HG03460 (cell line): ENCODE results near the gene IL17C.
"Not testable (repeated sequence)": the region's sequence is repeated elsewhere in the genome, so short reads cannot be mapped to it uniquely, and the experiment has no call there.

Source experiments
- ATAC-seq: cut with Tn5 transposase; IDR thresholded peaks from one replicate; pipeline ENCODE4 v1.9.1; 2021; ENCODE audit not compliant: unreplicated experiment

IL17C gene

DNA sequence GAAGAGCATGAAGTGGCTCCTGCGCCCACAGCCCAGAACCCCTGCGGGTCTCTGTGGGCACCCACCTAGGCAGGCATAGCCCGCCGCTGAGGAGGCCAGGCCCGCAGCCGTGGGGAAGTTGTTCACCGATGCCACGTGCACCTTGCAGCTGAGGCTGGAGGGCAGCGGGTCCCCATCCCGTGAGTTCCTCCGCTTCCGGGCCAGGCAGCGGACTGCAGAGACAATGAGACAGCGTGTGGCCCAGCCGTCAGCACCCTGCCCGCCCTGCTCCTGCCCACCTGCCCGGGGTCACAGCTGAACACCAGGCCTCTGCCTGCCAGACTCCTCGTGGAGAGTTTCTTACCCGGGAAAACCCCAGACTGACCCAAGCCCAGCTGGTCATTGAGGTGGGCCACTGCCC, 19.0 kb downstream of the IL17C start:
- no peak for ATAC-seq

DNA sequence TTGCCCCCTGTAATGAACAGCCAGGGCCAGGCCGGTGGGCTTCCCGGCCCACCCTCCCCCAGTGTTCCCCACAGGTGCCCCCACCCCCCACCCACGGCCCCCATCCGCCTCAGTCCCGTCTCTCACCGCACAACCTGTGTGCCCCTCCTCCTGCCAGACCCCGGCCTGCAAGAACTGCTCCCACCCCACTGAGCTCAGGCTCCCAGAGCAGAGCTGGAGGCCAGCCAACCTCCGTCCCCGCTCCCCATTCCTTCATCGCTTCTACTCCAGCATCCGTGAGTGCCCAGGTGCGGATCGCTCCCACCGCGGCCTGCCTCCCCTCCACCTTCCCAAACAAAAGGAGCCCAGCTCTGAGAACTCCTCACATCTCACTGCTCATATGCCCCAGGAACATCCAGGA, 20.3 kb downstream of the IL17C start:
- no peak for ATAC-seq

DNA sequence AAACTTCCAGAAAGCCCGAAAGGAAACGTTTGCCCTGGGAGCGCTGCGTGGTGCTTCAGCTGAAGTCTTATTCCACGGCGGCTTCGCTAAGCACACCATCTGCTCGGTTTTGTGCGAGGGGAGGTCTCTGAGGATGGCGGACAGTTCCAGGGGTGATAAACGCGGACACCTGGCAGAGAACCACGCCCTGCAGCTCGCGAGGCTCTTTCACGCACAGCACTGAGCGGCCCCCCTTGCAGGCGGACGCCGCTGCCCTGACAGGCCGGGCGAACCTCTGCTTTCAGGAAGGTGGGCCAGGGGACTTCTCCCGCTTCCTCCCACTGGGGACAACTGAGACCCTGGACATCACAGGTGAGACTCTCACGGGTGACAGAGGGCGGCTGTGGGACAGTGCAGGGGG, 20.8 kb downstream of the IL17C start:
- ATAC-seq, result no peak

DNA sequence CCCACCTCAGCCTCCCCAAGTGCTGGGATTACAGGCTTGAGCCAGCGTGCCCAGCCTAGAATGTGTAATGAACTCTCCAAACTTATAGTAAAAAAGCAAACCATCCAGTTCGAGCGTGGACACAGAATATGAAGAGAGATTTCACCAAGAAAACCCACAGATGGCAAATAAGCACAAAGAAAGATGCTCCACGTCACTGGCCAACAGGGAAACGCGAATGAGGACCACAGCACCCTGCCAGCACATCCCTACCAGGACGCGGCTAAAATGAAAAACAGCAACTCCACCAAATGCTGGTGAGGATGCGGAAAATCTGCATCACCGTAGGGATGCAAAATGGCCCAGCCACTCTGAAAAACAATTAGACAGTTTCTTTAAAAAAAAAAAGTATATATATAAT, 23.1 kb downstream of the IL17C start:
- no peak for ATAC-seq

DNA sequence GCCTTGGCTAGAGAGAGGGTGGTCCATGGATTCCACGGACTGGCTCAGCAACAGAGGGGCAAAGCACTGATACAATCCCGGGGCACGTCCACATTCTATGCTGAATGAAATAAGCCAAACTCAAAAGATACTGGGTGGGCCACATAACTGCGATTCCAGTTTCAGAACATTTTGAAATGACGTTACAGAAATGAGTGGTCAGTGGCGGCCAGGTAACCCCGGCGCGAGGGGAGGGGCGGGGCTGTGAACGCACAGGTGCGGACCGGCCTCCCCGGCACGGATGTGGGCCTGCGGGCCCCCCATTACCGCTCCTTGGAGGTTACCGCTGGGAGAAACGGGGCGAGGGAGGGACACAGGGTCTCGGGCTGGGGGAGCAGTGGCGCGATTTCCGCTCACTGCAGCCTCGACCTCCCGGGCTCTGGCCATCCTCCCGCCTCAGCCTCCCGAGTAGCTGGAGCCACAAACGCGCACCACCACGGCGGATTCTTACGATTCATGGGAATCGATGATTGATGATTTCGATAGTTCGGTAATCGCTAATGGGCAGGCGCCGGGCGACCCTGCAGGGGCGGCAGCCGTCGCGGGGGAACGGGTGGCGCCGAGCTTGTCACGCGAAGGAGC, 24.0 kb downstream of the IL17C start:
- no peak for ATAC-seq

DNA sequence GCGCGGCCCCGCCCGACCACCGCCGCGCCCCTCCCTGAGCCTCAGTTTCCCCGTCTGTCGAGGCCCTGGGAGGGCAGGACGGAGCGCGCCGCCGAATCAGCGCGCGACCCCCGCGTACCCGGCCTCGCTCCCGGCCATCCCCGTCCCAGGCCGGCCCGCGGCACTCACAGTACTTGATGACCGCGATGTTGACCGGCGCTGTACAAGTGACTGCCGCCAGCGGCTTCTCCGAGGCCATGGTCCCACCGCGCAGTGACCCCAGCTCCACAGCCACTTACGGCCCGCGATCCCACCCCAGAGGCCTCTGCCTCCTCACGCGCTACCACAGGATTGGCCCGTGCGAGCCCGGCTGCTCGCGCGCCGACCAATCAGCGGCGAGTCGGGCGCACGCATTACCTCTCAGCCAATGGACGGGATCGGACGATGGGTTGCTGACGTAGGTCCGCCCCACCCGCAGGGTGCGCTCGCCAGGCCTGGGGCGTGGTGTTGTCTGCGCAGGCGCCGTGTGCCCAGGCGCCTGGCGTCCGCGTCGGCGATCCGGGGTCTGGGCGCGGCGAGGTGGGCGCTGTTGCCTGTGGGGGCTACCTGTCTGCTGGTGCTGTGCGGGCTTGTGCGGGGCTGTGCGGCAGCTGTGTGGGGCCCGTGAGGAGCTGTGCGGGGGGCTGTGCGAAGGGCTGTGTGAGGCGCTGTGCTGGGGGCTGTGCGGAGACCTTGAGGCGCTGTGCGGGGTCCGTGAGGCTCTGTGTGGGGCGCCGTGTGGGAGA, 24.7 kb downstream of the IL17C start, which contains the start of gene MVD:
MVD (minus strand) TSS at position 249 of the 764 bp plus-strand sequence; CDS start at position 238, 11 bp downstream.
- peak; percentile 90 for ATAC-seq

DNA sequence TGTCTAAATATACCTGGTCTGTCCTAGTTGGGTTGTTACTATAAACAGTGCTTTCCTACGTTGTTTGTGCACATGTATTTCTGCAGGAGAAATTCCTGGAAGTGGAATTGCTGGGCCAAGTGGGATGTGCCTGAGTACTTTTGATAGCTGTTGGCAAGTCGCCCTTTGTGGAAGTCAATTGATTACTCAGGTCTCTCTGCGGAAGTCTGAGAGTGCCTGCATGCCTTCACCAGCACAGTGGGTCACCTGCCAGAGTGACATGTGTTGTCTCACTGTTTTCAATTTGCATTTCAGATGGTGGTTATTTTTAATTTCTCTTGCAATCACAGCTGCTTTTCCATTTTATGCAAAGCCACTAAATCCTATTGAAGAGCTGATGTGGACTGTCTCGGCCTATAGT, 26.8 kb downstream of the IL17C start:
- no peak for ATAC-seq

DNA sequence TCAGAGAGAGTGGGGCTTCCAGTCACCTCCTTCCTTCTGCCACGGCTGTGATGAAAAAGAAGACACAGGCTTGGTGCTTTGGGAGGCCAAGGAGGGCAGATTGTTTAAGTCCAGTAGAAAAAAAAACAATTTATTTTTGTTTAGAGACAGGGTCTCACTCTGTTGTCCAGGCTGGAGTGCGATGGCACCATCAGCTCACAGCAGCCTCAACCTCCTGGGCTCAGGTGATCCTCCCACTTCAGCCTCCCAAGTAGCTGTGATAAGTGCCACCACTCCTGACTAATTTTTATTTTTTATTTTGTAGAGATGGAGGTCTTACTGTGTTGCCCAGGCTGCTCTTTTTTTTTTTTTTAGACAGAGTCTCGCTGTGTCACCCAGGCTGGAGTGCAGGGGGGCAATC, 27.2 kb downstream of the IL17C start:
- ATAC-seq, result no peak

DNA sequence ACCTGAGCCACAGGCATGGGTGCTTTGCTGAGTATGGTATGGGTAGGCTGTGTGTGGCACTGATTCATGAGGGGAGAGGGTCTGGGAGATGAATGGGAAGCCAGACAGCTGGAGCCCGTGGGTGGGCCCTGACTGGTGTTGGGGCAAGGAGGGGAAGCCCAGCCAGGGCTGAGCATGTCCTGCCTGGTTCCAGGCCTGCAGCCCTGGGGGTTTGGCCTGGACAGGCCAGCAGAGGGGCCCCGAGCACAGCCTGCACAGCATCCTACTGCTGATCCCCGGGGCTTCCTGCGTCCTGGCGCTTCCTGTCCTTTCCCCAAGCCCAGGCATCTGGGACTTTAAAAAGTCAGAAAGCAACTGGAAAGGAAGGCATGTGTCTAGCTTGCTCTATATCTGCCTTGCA, 29.1 kb downstream of the IL17C start:
- no peak for ATAC-seq

DNA sequence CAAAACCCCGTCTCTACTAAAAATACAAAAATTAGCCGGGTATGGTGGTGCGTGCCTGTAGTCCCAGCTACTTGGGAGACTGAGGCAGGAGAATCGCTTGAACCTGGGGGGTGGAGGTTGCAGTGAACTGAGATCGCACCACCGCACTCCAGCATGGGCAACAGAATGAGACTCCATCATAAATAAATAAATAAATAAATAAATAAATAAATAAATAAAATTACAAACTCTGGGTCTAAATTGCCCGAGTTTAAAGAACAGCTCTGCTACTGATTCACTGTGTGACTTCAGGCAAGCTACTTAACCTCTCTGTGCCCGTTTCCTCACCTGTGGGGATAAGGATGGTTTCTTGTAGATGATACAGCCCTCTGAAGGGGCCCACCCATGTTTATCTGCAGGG, 31.1 kb downstream of the IL17C start:
- not testable (repeated sequence) for ATAC-seq

DNA sequence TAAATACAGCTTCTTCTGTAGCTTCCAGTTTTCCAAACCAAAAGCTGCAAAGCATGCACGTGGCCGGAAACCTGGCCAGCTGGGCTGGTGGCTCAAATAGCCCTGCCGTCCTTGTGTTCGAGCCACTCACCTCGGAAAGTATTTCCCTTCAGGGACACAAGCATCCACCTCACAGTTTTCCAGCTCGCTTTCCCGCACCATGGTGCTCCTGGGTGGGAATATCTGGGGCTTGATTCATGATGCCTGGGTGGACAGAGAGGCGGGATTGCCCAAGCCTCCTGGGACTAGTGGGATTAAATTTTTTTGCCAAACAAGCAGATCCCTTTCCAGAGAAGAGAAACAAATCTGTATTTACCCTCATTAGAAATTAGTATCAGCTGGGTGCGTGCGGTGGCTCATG, 31.6 kb downstream of the IL17C start:
- ATAC-seq, result no peak

DNA sequence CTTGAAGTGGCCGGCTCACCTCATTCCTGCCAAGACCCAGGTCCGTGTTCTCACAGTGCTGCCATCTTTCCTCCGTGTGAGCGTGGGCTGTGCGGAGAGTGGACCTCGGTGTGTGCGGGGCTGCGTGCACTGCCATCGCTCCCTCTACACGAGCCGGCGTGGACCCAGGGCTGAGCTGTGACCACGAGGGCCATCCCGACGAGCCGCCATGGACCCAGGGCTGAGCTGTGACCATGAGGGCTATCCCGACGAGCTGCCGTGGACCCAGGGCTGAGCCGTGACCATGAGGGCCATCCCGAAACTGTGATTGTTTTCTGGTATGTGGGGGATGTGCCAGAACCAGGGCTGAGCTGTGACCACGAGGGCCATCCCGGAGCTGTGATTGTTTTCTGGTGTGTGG, 33.4 kb downstream of the IL17C start:
- ATAC-seq, result no peak

DNA sequence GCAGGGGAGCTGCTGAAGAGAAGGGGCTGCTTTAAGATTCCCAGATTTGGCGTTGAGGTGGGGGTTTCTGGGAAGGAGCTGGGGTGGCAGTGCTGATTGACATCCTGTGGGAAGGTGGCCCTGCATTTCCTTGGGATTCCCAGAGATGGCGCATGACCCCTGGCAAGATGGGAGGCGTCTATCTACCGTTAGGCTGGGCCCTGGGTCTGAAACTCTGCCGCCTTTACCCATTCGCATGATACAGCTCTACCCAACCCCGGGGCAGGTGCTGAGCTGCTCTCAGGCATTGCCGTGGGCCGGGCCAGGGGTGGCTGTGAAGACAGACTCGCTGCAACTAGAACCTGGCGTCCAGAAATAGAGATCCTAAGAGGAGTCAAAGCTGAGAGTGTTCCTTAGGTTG, 34.4 kb downstream of the IL17C start:
- ATAC-seq, result no peak

DNA sequence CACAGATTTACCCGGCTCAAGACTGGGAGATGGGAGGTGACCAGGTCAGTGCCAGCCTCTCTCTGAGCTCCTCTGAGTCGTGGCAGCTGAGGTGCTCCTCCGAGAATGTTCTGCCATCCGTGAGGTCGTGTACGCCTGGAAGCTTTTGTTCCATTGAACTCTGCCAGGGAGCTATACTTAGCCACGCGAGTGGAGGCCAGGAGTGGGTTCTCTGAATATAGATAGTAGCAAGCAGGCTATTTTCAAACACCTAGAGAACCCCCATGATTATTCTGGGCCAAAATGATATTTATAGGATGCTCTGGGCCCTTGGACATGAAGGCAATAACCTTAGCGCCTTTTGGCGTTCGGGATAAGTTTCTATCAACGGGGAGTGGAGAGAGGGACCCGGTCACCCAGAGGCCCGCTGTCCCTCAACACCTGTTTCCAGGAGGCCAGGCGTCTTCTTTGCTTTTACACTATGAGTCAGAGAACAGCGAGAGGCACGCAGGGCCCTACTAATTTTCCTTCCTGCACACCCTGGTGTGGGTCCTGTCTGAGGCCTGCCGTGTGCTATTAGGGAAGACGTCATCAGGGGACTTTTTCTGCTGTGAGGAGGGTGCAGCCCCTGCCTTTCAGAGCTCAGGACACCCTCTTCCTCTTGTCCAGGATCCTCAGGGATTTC, 35.5 kb downstream of the IL17C start:
- ATAC-seq, result no peak

DNA sequence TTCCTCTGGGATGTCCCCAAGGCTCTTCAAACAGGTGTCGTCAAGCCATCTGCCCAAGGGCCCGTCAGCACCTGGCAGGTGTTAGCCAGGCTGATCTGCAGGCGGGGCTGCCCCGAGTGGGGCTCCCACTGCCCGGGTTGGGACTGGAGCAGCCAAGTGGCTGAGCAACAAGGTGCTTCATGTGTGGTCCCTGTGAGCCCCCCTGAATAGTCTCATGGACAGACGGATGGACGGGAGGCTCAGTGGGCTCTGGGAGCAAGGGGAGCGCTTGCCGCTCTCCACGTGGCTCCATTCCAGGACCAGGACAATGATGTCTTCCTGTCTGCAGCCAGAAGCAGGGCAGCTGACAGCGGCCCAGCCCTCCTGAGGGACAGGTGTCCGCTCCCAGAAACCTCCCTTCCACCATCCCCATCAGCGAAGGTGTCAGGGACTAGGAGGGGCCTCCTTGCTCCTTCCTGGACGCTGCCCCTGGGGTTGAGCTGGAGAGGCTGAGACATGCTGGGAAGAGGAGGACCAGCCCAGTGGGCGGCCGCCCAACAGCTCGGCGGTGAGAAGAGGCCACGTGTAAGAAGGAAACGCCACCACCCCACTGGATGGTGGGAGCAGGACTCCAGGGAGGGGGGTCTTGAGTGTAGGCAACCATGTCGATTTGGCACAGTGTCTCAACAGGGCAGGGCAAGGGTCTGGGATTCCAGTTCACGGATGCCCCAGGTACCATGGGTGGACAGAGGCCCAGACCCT, 38.3 kb downstream of the IL17C start:
- ATAC-seq, result no peak

DNA sequence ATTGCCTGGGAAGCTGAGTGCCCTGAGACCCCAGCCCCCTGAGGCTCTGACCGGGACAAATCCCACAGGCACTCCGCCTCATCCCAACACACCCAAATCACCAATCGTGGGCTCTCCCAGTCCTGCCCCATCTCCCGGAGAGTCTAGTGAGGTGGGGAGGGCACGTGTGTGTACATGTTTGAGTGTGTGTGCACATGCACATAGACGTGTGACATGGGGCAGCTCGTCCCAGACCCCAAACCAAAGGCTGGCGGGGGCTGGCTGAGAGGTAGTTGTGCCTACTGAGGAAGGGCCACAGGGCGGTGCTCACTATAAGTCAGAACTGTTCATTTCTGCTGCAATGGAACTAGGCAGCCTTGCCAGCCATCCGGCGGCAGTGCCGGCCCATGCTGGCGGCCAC, 39.3 kb downstream of the IL17C start:
- ATAC-seq, result no peak

DNA sequence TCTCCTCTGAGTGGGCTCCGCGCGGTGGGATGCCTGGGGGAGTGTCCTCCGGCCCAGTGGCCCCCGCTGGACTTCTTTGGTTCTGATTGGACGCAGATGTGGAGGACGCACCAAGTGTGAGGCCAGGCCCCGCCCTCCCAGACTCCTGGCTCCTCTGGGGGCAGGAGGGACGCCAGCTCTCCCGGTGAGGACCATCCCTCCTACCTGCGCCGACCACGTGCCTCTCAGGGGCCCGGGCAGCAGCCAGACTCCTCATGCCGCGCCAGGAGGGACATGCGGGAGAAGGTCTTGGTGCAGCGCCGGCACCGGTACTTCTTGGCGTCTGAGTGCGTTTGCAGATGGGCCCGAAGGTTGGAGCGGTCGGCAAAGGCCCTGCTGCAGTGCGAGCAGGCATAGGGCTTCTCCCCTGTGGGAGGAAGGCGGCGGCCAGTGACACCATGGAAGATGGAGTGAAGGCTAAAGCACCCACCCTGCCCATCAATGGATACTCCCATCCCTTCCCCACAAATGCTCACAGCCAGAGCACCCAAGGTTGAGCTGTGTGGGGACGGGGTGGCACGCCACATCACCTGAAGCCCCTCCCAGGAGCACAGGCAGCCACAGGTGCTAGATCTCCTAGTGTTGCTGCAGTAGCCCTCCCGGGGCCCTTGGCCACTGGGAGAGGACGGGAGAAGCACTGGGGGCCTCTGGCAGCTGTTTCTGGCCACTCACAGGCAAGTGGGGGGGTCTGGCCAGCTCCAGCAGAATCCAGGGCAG, 40.0 kb downstream of the IL17C start:
- no peak for ATAC-seq

DNA sequence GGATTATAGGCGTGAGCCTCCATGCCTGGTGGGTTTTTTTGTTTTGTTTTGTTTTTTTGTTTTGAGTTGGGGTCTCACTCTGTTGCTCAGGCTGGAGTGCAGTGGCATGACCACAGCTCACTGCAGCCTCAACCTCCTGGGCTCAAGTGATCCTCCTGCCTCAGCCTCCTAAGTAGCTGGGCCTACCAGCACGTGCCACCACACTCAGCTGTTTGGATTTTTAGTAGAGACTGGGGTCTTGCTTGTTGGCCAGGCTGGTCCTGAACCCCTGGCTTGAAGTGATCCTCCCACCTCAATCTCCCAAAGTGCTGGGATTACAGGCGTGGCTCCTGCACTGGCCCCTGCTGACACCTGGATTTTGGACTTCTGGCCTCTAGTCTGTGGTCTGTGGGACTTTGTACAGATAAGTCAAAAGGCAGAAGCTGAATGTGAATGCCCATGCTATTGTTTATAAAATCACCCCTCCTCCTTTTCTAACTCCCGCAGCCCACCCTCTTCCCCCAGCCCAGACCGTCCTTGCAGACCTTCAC, 42.2 kb downstream of the IL17C start:
- ATAC-seq, result no peak

DNA sequence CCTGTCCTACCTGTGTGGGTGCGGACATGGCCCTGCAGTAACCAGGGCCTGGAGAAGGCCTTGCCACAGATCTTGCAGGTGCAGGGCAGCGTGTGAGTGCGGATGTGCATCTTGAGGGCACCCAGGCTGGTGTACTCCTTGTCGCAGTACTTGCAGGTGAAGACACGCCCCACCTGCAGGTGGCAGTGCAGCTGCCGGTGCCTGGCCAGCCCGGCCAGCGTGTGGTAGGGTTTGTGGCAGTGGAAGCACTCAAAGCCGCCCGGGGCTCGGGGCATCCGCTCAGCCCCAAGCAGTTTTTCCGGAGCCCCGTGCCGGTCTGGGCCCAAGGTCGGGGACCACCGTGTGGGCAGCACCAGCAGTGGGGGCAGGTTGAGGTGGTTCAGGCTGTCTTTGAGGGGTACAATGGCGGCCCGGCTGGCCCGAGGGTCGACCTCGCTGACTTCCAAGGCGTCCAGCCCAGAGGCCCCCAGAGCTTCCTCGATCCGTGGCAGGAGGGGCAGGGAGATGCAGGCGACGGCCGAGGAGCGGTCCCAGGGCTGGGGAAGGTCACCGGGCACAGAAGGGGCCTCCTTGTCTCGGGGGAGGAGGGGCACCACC, 42.8 kb downstream of the IL17C start:
- no peak for ATAC-seq
